Thymus (tissue), 11 donors: Measurements from ENCODE around the gene CGNL1. TPM values are rescaled to one million over a fixed set of nuclear protein-coding genes. Genes with fewer than 3 reads are reported as not detected.

Source experiments
- DNase-seq, 9 donors: peaks; one replicate each; pipeline ENCODE4 v3.0.0-alpha.2; 2013; ENCODE audit warnings: low spot score in 9 of 9, low read depth in 6 of 9, missing footprints in 1 of 9
- H3K27ac ChIP-seq, 2 donors: one replicate each; pipeline ENCODE4 v1.5.1; 2013; ENCODE audit warnings: control low read depth in 1 of 2, low read depth in 1 of 2, low read length in 1 of 2, mild to moderate bottlenecking in 1 of 2, moderate library complexity in 1 of 2
- H3K27me3 ChIP-seq, 2 donors: one replicate each; pipeline ENCODE4 v1.5.1; 2013; ENCODE audit warnings: low read length in 1 of 2; ENCODE audit not compliant: control insufficient read depth in 2 of 2, insufficient read depth in 1 of 2
- H3K36me3 ChIP-seq, 2 donors: one replicate each; pipeline ENCODE4 v1.5.1; 2013; ENCODE audit warnings: low read length in 1 of 2, mild to moderate bottlenecking in 1 of 2, moderate library complexity in 1 of 2; ENCODE audit not compliant: control insufficient read depth in 2 of 2, insufficient read depth in 2 of 2
- H3K4me1 ChIP-seq, 2 donors: one replicate each; pipeline ENCODE4 v1.5.1; 2013; ENCODE audit warnings: low read length in 2 of 2; ENCODE audit not compliant: control insufficient read depth in 2 of 2, insufficient read depth in 2 of 2
- H3K4me3 ChIP-seq, 2 donors: one replicate each; pipeline ENCODE4 v1.5.1; 2013; ENCODE audit warnings: low read length in 2 of 2, control low read depth in 1 of 2, mild to moderate bottlenecking in 1 of 2
- H3K9me3 ChIP-seq, 2 donors: one replicate each; pipeline ENCODE4 v1.5.1; 2013; ENCODE audit warnings: low read length in 1 of 2, mild to moderate bottlenecking in 1 of 2; ENCODE audit not compliant: control insufficient read depth in 2 of 2, insufficient read depth in 1 of 2
- WGBS: extraction: QIAGEN DNeasy Blood & Tissue Kit; methylation state at CpG from one replicate; pipeline ENCODE4 v1.1.7; 2013; 5-methylcytosine and 5-hydroxymethylcytosine counted together
- polyA plus RNA-seq: library from polyadenylated mRNA; stranded (reverse); fragments of 200-250 nt; gene quantifications from one replicate; pipeline ENCODE4 v1.2.3, GENCODE V29; 2013
- total RNA-seq: library from RNA; stranded (reverse); fragments of 120-200 nt; gene quantifications from one replicate; pipeline ENCODE4 v1.2.4, GENCODE V29; 2013
- donor health status: healthy.

Gene CGNL1
- total and polyA plus RNA-seq, 2 donors: 5.7 to 5.9 TPM

DNA sequence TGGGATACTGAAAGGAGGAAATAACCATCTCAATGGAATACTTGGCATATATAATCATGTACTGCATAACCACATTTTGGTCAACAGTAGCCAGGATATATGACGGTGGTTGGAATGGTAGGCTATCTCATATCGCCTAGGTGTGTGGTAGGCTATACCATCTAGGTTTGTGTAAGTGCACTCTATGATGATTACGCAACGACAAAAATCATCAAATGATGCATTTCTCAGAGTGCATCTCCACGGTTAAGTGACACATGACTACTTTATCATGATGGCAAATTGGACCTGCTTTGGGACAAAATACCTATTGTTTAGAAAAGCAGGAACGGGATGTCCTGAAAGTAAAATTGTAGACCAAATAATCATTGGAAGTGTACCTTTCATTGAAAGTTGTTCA lies 218.2 kb downstream of the CGNL1 start:
- 98% methylated on average over 6 of the region's 6 CpGs for WGBS

DNA sequence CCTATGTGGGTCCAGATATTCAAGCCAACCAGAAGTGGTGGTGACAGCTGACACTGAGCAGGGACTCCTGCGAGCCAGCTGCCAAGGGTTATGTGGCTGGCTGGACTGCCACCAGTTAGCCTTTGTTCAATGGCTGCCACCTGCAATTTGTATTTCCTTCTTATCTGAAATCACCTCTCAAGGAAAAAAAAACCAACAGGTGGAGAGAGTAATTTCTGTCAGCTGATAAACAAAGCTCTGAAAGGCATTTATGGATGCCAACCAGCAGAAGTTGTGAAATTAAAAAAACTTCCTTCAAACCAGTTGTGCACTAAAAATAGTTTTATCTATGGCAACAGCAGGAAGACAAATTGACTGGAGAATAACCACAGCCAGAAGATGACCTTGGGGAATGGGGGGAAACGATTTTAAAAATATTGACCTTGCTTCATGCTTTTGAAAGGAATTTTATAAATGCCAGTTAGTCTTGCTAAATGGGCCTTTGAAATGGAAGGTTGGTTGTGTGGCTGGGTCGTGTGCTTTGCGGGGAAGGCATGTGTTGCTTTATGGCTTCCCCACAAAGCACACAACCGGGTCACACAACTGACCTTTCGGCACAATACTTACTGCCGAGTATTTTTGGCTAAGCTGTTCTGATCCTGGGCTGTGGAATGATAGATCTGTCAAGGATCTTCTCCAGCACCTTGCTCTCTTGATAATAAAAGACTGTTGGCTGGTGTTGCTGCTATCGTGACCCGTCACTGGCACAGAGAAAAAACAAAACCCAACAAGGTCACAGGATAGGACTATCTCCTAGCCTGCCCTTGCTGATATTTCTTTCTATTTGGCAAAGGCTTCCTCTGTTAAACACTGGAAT lies 218.9 kb downstream of the CGNL1 start:
- peaks cover 2 to 3% of the 10 kb centered on the region in 2 donors for H3K4me1 ChIP-seq
- peaks cover 0 to 1% of the 10 kb centered on the region in 2 donors for H3K9me3 ChIP-seq
- no peak overlapping the region for H3K27ac ChIP-seq
- no peak for DNase-seq
- 78% methylated on average over 9 of the region's 9 CpGs for WGBS
- H3K4me3 ChIP-seq: no peak overlapping the region
- H3K36me3 ChIP-seq: no peaks in the 10 kb centered on the region
- H3K27me3 ChIP-seq: peaks cover 26 to 42% of the 10 kb centered on the region in 2 donors

More for the DNA sequence above, 218.2 kb downstream of the CGNL1 start:
- Histone ChIP-seq H3K4me3 (no peak overlapping the region), H3K27ac (no peak overlapping the region), H3K4me1 (peaks cover 3 to 4% of the 10 kb centered on the region in 2 donors), H3K9me3 (peaks cover 0 to 1% of the 10 kb centered on the region in 2 donors), H3K27me3 (peaks cover 31 to 49% of the 10 kb centered on the region in 2 donors), H3K36me3 (no peaks in the 10 kb centered on the region)
- DNase-seq: no peak

DNA sequence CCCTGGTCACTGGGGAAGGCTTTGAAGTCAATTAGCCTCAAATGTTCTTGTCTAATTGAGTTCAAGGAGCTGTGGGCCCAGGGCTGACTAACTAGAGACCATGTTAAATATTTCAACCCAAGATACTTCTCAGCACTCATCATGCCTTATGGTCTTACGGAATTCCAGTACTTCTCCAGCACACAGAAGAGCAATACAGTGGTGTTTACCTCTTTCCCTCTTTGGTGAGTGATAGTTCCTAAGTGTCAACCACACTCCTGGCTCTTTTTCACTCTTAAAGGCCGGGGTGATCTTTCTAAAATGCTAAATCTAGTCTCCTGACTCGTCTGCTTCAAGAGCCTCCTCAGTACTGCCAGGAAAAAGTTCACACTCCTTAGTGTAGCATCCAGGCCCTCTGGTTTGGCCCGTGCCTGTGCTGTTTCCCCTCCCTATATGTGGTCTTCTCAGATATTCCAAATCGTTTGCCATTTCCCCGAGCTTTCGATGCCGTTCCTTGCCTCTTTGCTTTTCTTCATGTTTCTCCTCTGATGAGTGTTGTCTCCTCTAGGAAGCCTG lies 220.1 kb downstream of the CGNL1 start:
- WGBS: 97% methylated on average over 8 of the region's 8 CpGs
- Histone ChIP-seq H3K36me3 (no peaks in the 10 kb centered on the region), H3K9me3 (peaks cover 0 to 1% of the 10 kb centered on the region in 2 donors), H3K27me3 (peaks cover 17 to 31% of the 10 kb centered on the region in 2 donors), H3K27ac (no peak overlapping the region), H3K4me1 (peaks cover 0 to 2% of the 10 kb centered on the region in 2 donors), H3K4me3 (no peak overlapping the region)
- DNase-seq: no peak

DNA sequence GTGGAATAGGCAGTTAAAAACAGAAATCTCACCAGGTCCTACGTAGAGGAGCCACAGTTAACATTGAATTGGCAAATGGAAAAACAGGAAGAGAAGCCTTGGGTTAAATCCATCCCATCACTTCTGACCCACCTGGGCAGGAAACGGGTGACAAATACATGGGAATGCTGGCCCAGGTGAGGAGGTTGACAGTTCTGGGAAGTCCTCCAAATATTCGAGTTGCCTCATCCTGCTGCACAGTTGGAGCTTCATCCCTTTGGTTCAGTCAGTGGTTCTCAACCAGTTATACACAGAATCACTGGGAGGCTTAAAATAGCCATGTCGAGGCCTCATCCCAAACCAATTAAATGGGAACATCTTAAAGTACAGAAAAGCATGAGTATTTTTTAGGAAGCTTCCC lies 220.7 kb downstream of the CGNL1 start:
- Histone ChIP-seq H3K9me3 (peaks cover 0 to 1% of the 10 kb centered on the region in 2 donors), H3K4me1 (no peaks in the 10 kb centered on the region), H3K36me3 (no peaks in the 10 kb centered on the region), H3K27ac (no peak overlapping the region), H3K4me3 (no peak overlapping the region), H3K27me3 (peaks cover 11 to 25% of the 10 kb centered on the region in 2 donors)
- no peak for DNase-seq
- 88% methylated on average over 4 of the region's 4 CpGs for whole genome bisulfite sequencing

DNA sequence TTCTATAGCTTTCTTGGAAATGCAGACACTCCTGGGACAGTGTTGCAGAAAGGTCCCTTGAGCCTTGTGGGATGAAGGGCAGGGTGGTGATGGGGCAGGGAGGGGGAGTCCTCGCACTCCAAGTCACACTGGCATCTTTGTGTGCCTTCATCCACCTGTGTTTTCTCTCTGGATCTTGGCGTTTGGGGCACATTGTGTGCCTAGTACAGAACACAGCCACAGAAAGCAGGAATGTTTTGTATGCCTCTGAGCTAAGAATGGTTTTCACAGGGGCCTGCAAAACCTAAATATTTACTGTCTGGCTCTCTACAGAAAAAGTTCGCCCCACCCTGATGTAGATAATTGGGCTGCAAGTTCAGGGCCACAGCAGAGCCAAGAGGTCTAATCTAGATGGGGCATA lies 221.1 kb downstream of the CGNL1 start:
- Histone ChIP-seq H3K27ac (no peak overlapping the region), H3K27me3 (peaks cover 7 to 20% of the 10 kb centered on the region in 2 donors), H3K4me1 (no peaks in the 10 kb centered on the region), H3K4me3 (no peak overlapping the region), H3K36me3 (no peaks in the 10 kb centered on the region), H3K9me3 (peaks cover 0 to 1% of the 10 kb centered on the region in 2 donors)
- no peak for DNase-seq
- 98% methylated on average over 3 of the region's 3 CpGs for WGBS

DNA sequence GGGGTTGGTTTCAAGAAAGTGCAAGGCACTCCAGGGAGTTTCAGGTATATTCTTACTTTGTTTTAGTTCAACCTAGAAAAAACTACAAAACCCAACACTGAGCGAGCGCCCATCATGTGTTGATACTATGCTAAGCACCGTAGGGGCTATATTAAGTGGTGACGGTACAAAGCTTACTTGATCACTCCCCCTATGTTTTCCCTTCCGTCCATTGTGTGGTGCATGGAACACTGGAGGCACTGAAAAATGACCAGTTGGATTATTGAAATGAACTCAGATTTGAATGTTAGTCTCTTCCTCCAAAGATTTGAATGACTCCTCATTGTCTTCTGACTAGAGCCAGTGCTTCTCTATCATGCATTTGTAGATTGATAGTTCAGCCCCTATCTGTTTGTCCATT lies 222.0 kb downstream of the CGNL1 start:
- over 99% methylated on average over 5 of the region's 5 CpGs for WGBS
- DNase-seq: no peak
- H3K4me1 ChIP-seq: no peaks in the 10 kb centered on the region
- no peaks in the 10 kb centered on the region for H3K9me3 ChIP-seq
- H3K36me3 ChIP-seq: no peaks in the 10 kb centered on the region
- H3K27ac ChIP-seq: no peak overlapping the region
- H3K4me3 ChIP-seq: no peak overlapping the region
- H3K27me3 ChIP-seq: peaks cover 0 to 11% of the 10 kb centered on the region in 2 donors

DNA sequence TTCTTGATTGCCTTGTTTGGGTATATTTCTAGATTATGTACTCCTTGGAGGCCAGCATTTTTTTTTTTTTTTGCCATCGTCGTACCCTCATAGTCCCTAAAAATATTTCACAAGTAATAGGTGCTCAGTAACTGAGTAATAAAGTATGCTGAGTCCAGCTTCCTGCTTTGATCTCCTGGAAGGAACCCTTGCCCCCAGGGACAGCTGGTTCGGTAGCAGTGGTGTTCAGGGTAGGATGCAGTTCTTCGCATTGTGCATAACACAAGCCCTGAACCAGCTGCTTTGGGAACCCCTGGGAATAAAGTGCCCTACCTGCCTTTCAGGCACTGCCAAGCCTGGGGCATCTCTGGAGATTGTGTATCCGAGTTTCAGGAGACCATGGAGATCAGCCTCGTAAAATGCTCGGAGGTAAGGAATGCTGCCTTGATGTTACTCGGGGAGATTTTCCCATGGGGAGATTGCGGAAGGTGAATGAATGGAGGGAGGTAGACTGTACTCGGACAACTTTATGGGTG lies 223.0 kb downstream of the CGNL1 start:
- H3K36me3 ChIP-seq: no peaks in the 10 kb centered on the region
- peaks cover 0 to 3% of the 10 kb centered on the region in 2 donors for H3K27me3 ChIP-seq
- no peaks in the 10 kb centered on the region for H3K4me1 ChIP-seq
- H3K4me3 ChIP-seq: no peak overlapping the region
- H3K9me3 ChIP-seq: no peaks in the 10 kb centered on the region
- no peak for DNase-seq
- no peak overlapping the region for H3K27ac ChIP-seq
- 96% methylated on average over 10 of the region's 10 CpGs for WGBS

DNA sequence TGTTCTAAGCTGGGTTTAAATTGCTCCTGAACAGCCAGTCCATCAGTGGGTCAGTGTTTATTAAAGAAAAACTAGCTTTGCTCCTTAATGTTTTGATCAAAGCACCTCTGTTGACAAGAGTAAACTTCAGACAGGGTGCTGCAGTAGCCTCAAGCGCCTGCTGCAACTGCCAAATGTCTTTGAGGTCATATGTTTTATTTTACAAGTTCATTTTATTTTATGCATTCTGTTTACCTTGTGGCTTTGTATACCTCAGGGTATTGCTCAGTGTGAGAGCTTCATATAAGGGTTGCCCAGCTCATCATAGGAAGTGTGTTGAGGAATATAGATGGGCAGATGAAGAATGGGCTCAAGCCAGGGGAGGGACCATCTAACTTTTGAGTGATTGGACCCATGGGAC lies 223.9 kb downstream of the CGNL1 start:
- Histone ChIP-seq H3K27ac (no peak overlapping the region), H3K4me3 (no peak overlapping the region), H3K9me3 (no peaks in the 10 kb centered on the region), H3K4me1 (no peaks in the 10 kb centered on the region), H3K36me3 (no peaks in the 10 kb centered on the region), H3K27me3 (peaks cover 0 to 4% of the 10 kb centered on the region in 2 donors)
- WGBS: 93% methylated on average over 1 of the region's 1 CpG
- DNase-seq: no peak
